GM12878 (cell line): ENCODE data around the gene HOXB3. TPM values are rescaled to one million over a fixed set of nuclear protein-coding genes. Genes with fewer than 3 reads are reported as not detected.

Experiments used
- BACH1 ChIP-seq: fragments of 450-650 bp; IDR thresholded peaks from 2 replicates; pipeline ENCODE4 v1.6.1; 2017; ENCODE audit warnings: mild to moderate bottlenecking, borderline replicate concordance
- BHLHE40 ChIP-seq, 2 experiments: fragments of 450-650 bp in 1 of 2; IDR thresholded peaks; 2 replicates each; pipeline ENCODE4 v1.6.1; 2011 to 2017; ENCODE audit warnings: low read depth in 2 of 2, borderline replicate concordance in 1 of 2, improper control_type of control experiment in 1 of 2, low read length in 1 of 2, mild to moderate bottlenecking in 1 of 2
- BMI1 ChIP-seq: fragments of 450-650 bp; IDR thresholded peaks from 2 replicates; pipeline ENCODE4 v1.6.1; 2016; ENCODE audit warnings: mild to moderate bottlenecking, moderate library complexity, borderline replicate concordance
- CHD1 ChIP-seq: IDR thresholded peaks from 2 replicates; pipeline ENCODE4 v1.6.1; 2012; ENCODE audit warnings: low read depth, low read length, improper control_type of control experiment
- ESRRA ChIP-seq: IDR thresholded peaks from 2 replicates; pipeline ENCODE4 v1.6.1; 2012; ENCODE audit warnings: mild to moderate bottlenecking, low read length, improper control_type of control experiment
- FOXM1 ChIP-seq: IDR thresholded peaks from 2 replicates; pipeline ENCODE4 v1.6.1; 2012; ENCODE audit warnings: low read depth, mild to moderate bottlenecking, inconsistent platforms, low read length, moderate library complexity
- HDAC2 ChIP-seq: fragments of 200-600 bp; sonication (generic); IDR thresholded peaks from 2 replicates; pipeline ENCODE4 v1.6.1; 2017
- KAT2A ChIP-seq: conservative IDR thresholded peaks from 2 replicates; pipeline ENCODE4 v1.6.1; 2011; ENCODE audit warnings: low read depth, low read length; ENCODE audit not compliant: control insufficient read depth
- KDM1A ChIP-seq: fragments of 200-600 bp; sonication (generic); IDR thresholded peaks from 2 replicates; pipeline ENCODE4 v1.6.1; 2016; ENCODE audit warnings: borderline replicate concordance
- MEF2B ChIP-seq: fragments of 450-650 bp; IDR thresholded peaks from 2 replicates; pipeline ENCODE4 v1.6.1; 2018; ENCODE audit warnings: mild to moderate bottlenecking, moderate library complexity; ENCODE audit not compliant: partially characterized antibody, poor library complexity, severe bottlenecking
- MTA2 ChIP-seq: fragments of 450-650 bp; IDR thresholded peaks from 2 replicates; pipeline ENCODE4 v1.6.1; 2016; ENCODE audit warnings: low read depth, mild to moderate bottlenecking, moderate library complexity
- MXI1 ChIP-seq: fragments of 150-350 bp; IDR thresholded peaks from 2 replicates; pipeline ENCODE4 v1.6.1; 2011; ENCODE audit warnings: low read depth, mild to moderate bottlenecking, inconsistent platforms, low read length, improper control_type of control experiment
- MYB ChIP-seq: fragments of 150-350 bp; IDR thresholded peaks from 2 replicates; pipeline ENCODE4 v1.6.1; 2014; ENCODE audit warnings: mild to moderate bottlenecking, low read depth, low read length, borderline replicate concordance
- NR2C2 ChIP-seq: IDR thresholded peaks from 2 replicates; pipeline ENCODE4 v1.6.1; 2011; ENCODE audit warnings: borderline replicate concordance, low read depth; ENCODE audit not compliant: control insufficient read depth, insufficient read length
- TCF3 ChIP-seq: IDR thresholded peaks from 2 replicates; pipeline ENCODE4 v1.6.1; 2012; ENCODE audit warnings: low read depth, mild to moderate bottlenecking, low read length, borderline replicate concordance; ENCODE audit not compliant: insufficient read depth
- YY1 ChIP-seq: IDR thresholded peaks from 2 replicates; pipeline ENCODE4 v1.6.1; 2011; ENCODE audit warnings: low read depth, mild to moderate bottlenecking, low read length
- ZNF274 ChIP-seq: IDR thresholded peaks from one replicate; pipeline ENCODE4 v1.8.0; 2011; ENCODE audit not compliant: insufficient read length, insufficient read depth
- polyA plus RNA-seq, 11 experiments: library from polyadenylated mRNA; depleted of rRNA in 4 of 11; unstranded in 6 of 11; stranded (reverse) in 5 of 11; fragments of >200 nt; fragmentation: Nextera tagmentation in 4 of 11; fragmentation: Illumina TruSeq in 1 of 11; extraction: Ambion mirVana in 4 of 11; extraction: Trizol in 1 of 11; gene quantifications; 1 replicate in 1 of 11; 2 replicates in 10 of 11; pipeline versions ENCODE4 v1.2.1 to v1.2.3, GENCODE V29; 2011 to 2016; ENCODE audit warnings: inconsistent platforms in 2 of 11, missing spikeins in 2 of 11, low read depth in 1 of 11
- total RNA-seq, 4 experiments: library from RNA; depleted of rRNA in 3 of 4; stranded (reverse); fragments of >200 nt in 3 of 4; fragmentation: Illumina TruSeq in 1 of 4; extraction: Trizol in 1 of 4; gene quantifications; 2 replicates each; pipeline versions ENCODE4 v1.2.1 to v1.2.3, GENCODE V29; 2013 to 2021
- TF ChIP-seq, protein P1 (sequence below): IDR thresholded peaks from 2 replicates; pipeline ENCODE4 v1.6.1; 2011; ENCODE audit warnings: borderline replicate concordance, low read depth, mild to moderate bottlenecking, moderate library complexity, mixed read lengths, low read length; ENCODE audit not compliant: insufficient read depth; ENCODE audit errors: extremely low read length
- TF ChIP-seq, protein P2 (sequence below): fragments of 450-650 bp; IDR thresholded peaks from 2 replicates; pipeline ENCODE4 v1.6.1; 2017; ENCODE audit warnings: low read depth, mild to moderate bottlenecking, moderate library complexity
- TF ChIP-seq, protein P3 (sequence below): fragments of 450-650 bp; IDR thresholded peaks from 2 replicates; pipeline ENCODE4 v1.6.1; 2017; ENCODE audit warnings: borderline replicate concordance
- TF ChIP-seq, protein P4 (sequence below): IDR thresholded peaks from 2 replicates; pipeline ENCODE4 v1.6.1; 2012; ENCODE audit warnings: low read depth, low read length, improper control_type of control experiment
- TF ChIP-seq, protein P5 (sequence below): fragments of 450-650 bp; IDR thresholded peaks from 2 replicates; pipeline ENCODE4 v1.6.1; 2018; ENCODE audit warnings: mild to moderate bottlenecking, low read depth, moderate library complexity; ENCODE audit not compliant: partially characterized antibody

The HOXB3 gene
- total and polyA plus RNA-seq, 10 of the 15 experiments (the other 5 are each of a cell fraction or from before 2014, with no cell fraction given) = 0.19 to 7.7 (median 2.9) TPM

DNA sequence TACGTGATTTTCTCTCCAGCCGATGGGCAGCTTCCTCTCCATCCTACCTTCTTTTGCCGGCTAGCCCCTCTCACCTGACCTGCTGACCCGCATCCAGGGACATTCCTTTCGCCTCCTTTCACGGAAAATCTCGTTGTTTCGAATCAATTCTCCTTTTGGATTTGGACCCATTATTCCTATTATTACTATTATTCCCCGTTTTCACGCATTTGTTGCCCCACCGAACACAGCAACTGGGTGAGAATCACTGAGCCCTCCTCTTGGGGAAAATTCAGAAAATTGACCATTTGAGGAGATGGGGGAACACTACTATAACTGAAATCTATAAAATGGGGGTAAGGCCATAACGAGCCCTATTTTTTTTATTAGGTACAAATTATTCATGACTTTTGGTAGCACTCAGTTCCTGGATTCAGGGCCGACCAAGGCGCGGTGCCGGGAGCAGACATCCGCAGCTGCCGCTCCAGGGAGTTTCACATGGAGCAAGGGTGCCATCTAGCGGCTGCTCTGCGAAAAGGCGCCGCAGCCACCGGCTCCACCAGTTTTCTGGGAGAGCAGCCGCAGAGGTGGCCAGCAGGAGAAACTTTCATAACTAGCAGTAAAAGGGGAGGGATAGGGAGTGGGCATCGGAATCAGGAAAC is 28.3 kb upstream of the HOXB3 start (continued):
- TF ChIP-seq, protein P1, sequence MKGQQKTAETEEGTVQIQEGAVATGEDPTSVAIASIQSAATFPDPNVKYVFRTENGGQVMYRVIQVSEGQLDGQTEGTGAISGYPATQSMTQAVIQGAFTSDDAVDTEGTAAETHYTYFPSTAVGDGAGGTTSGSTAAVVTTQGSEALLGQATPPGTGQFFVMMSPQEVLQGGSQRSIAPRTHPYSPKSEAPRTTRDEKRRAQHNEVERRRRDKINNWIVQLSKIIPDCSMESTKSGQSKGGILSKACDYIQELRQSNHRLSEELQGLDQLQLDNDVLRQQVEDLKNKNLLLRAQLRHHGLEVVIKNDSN = no peak
- TF ChIP-seq MXI1 (no peak), ESRRA (0 out of 2 replicates have a peak, but pooled peaks have one; percentile 28), FOXM1 (no peak), NR2C2 (no peak), TCF3 (no peak; the same call in 1 of the 2 replicates), ZNF274 (no peak), MTA2 (no peak), KAT2A (no peak), MYB (0 out of 2 replicates have a peak, but pooled peaks have one; percentile 17), KDM1A (no peak), HDAC2 (no peak), YY1 (peak; percentile 73), BHLHE40 (IDR thresholded peaks at IDR 0.05; ENCODE audit: borderline replicate concordance in 1 of 2, low read depth in 2 of 2, low read length in 1 of 2) (peak; percentile 8 to 41; a peak in 1 of 4 replicates), BMI1 (peak; percentile 59; the same call in 1 of the 2 replicates), CHD1 (no peak), MEF2B (no peak), BACH1 (no peak)
- TF ChIP-seq, protein P2, sequence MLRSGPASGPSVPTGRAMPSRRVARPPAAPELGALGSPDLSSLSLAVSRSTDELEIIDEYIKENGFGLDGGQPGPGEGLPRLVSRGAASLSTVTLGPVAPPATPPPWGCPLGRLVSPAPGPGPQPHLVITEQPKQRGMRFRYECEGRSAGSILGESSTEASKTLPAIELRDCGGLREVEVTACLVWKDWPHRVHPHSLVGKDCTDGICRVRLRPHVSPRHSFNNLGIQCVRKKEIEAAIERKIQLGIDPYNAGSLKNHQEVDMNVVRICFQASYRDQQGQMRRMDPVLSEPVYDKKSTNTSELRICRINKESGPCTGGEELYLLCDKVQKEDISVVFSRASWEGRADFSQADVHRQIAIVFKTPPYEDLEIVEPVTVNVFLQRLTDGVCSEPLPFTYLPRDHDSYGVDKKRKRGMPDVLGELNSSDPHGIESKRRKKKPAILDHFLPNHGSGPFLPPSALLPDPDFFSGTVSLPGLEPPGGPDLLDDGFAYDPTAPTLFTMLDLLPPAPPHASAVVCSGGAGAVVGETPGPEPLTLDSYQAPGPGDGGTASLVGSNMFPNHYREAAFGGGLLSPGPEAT = no peak
- TF ChIP-seq, protein P3, sequence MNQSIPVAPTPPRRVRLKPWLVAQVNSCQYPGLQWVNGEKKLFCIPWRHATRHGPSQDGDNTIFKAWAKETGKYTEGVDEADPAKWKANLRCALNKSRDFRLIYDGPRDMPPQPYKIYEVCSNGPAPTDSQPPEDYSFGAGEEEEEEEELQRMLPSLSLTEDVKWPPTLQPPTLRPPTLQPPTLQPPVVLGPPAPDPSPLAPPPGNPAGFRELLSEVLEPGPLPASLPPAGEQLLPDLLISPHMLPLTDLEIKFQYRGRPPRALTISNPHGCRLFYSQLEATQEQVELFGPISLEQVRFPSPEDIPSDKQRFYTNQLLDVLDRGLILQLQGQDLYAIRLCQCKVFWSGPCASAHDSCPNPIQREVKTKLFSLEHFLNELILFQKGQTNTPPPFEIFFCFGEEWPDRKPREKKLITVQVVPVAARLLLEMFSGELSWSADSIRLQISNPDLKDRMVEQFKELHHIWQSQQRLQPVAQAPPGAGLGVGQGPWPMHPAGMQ = no peak
- TF ChIP-seq, protein P4, sequence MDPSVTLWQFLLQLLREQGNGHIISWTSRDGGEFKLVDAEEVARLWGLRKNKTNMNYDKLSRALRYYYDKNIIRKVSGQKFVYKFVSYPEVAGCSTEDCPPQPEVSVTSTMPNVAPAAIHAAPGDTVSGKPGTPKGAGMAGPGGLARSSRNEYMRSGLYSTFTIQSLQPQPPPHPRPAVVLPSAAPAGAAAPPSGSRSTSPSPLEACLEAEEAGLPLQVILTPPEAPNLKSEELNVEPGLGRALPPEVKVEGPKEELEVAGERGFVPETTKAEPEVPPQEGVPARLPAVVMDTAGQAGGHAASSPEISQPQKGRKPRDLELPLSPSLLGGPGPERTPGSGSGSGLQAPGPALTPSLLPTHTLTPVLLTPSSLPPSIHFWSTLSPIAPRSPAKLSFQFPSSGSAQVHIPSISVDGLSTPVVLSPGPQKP = no peak
- TF ChIP-seq, protein P5, sequence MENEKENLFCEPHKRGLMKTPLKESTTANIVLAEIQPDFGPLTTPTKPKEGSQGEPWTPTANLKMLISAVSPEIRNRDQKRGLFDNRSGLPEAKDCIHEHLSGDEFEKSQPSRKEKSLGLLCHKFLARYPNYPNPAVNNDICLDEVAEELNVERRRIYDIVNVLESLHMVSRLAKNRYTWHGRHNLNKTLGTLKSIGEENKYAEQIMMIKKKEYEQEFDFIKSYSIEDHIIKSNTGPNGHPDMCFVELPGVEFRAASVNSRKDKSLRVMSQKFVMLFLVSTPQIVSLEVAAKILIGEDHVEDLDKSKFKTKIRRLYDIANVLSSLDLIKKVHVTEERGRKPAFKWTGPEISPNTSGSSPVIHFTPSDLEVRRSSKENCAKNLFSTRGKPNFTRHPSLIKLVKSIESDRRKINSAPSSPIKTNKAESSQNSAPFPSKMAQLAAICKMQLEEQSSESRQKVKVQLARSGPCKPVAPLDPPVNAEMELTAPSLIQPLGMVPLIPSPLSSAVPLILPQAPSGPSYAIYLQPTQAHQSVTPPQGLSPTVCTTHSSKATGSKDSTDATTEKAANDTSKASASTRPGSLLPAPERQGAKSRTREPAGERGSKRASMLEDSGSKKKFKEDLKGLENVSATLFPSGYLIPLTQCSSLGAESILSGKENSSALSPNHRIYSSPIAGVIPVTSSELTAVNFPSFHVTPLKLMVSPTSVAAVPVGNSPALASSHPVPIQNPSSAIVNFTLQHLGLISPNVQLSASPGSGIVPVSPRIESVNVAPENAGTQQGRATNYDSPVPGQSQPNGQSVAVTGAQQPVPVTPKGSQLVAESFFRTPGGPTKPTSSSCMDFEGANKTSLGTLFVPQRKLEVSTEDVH = no peak
